Small intestine (tissue), 7 donors: ENCODE results near the gene MRPL55. TPM values are rescaled to one million over a fixed set of nuclear protein-coding genes. Genes with fewer than 3 reads are reported as not detected.

ENCODE experiments used
- DNase-seq, 2 donors: peaks; one replicate each; pipeline versions ENCODE4 v3.0.0 to v3.0.0-alpha.2; 2013
- FAIRE-seq: peaks from 2 replicates; lab custom pipeline; 2012; peaks lifted over from hg19 to GRCh38; lab: Jason Lieb, UNC
- H3K27ac ChIP-seq, 3 donors: one replicate each; pipeline ENCODE4 v1.5.1; 2013; ENCODE audit warnings: low read length in 2 of 3, mild to moderate bottlenecking in 2 of 3, control low read depth in 1 of 3, inconsistent platforms in 1 of 3, low read depth in 1 of 3, moderate library complexity in 1 of 3
- H3K27me3 ChIP-seq, 3 donors: one replicate each; pipeline ENCODE4 v1.6.1; 2013; ENCODE audit warnings: low read length in 3 of 3, inconsistent platforms in 1 of 3; ENCODE audit not compliant: control insufficient read depth in 3 of 3, insufficient read depth in 3 of 3
- H3K36me3 ChIP-seq, 3 donors: one replicate each; pipeline ENCODE4 v1.6.1; 2013; ENCODE audit warnings: low read length in 3 of 3, inconsistent platforms in 1 of 3, low read depth in 1 of 3, mild to moderate bottlenecking in 1 of 3, moderate library complexity in 1 of 3; ENCODE audit not compliant: control insufficient read depth in 3 of 3, insufficient read depth in 2 of 3
- H3K4me1 ChIP-seq, 3 donors: one replicate each; pipeline ENCODE4 v1.6.1; 2013; ENCODE audit warnings: low read length in 2 of 3, inconsistent platforms in 1 of 3, low read depth in 1 of 3, mild to moderate bottlenecking in 1 of 3, moderate library complexity in 1 of 3; ENCODE audit not compliant: control insufficient read depth in 3 of 3, insufficient read depth in 2 of 3
- H3K4me3 ChIP-seq, 3 donors: one replicate each; pipeline ENCODE4 v1.5.1; 2013; ENCODE audit warnings: low read length in 3 of 3, control low read depth in 1 of 3, inconsistent platforms in 1 of 3, low read depth in 1 of 3, mild to moderate bottlenecking in 1 of 3, moderate library complexity in 1 of 3
- H3K9me3 ChIP-seq, 2 donors: one replicate each; pipeline ENCODE4 v1.6.1; 2013; ENCODE audit warnings: low read depth in 1 of 2, low read length in 1 of 2; ENCODE audit not compliant: control insufficient read depth in 2 of 2, insufficient read depth in 1 of 2
- WGBS, 3 donors: extraction: QIAGEN DNeasy Blood & Tissue Kit; methylation state at CpG; one replicate each; pipeline ENCODE4 v1.1.7; 2013; 5-methylcytosine and 5-hydroxymethylcytosine counted together
- polyA plus RNA-seq, 4 donors: library from polyadenylated mRNA; stranded (reverse) in 3 of 4; unstranded in 1 of 4; fragments of 200-250 nt in 3 of 4; fragments of 120-200 nt in 1 of 4; gene quantifications; one replicate each; pipeline versions ENCODE4 v1.2.1 to v1.2.3, GENCODE V29; 2013
- donor health status: healthy with polysubstance abuse.
- donor health status: control.
- donor health status: control.
- donor health status: Bipolar disorder and iron deficiency.
- donor health status: healthy.

The MRPL55 gene
- polyA plus RNA-seq, 4 donors = 56.8 to 148 (median 96.5) TPM

DNA sequence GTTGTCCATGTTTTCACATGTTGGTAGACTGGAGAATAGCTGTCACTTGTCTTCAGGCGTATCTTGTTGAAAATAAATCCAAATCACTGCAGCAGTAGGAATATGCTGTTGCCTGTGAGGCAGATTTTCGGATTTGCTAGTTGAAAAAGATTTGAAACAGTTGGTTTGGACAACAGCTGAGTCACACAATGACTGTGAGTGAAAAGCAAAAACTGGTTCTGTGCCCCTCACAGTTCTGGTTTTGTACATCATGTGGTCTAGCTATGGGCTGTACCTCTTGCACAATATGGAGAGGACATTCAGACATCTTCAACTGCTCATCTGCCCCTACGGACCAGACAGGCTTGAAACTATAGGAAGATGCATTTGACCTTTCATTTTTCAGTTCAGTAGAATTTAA, 24.8 kb downstream of the MRPL55 start:
- peaks cover 15 to 55% (median 34%) of the 10 kb centered on the region in 3 donors for H3K4me1 ChIP-seq
- WGBS, 3 donors = 5 to 6% (median 6%) methylated on average over 3 of the region's 3 CpGs
- DNase-seq = peak in 1 of 2 donors; percentile 16

GRCh38 chr1:228083871-228084278, 25.2 kb downstream of the MRPL55 start:
- no peak for FAIRE-seq
- Histone ChIP-seq H3K36me3 (peaks cover 0 to 27% (median 2%) of the 10 kb centered on the region in 3 donors), H3K4me3 (peak overlapping the region; percentile 69 to 95 (median 92)), H3K27me3 (no peaks in the 10 kb centered on the region), H3K9me3 (no peaks in the 10 kb centered on the region), H3K27ac (peak overlapping the region; percentile 94 to 100 (median 97)), H3K4me1 (peaks cover 15 to 51% (median 34%) of the 10 kb centered on the region in 3 donors)
- DNase-seq = no peak
- 1 to 2% (median 2%) methylated on average over 17 of the region's 17 CpGs for WGBS, 3 donors

More for the DNA sequence above, 24.8 kb downstream of the MRPL55 start:
- no peak for FAIRE-seq
- Histone ChIP-seq H3K36me3 (peaks cover 0 to 32% (median 2%) of the 10 kb centered on the region in 3 donors), H3K9me3 (no peaks in the 10 kb centered on the region), H3K4me3 (peak overlapping the region; percentile 69 to 95 (median 92)), H3K27me3 (no peaks in the 10 kb centered on the region), H3K27ac (peak overlapping the region in 2 of 3 donors; percentile 97 to 100)

GRCh38 chr1:228082918-228083870, 25.9 kb downstream of the MRPL55 start:
- no peaks in the 10 kb centered on the region for H3K9me3 ChIP-seq
- FAIRE-seq = no peak
- peak overlapping the region; percentile 94 to 100 (median 97) for H3K27ac ChIP-seq
- H3K4me1 ChIP-seq = peaks cover 10 to 46% (median 33%) of the 10 kb centered on the region in 3 donors
- no peaks in the 10 kb centered on the region for H3K27me3 ChIP-seq
- DNase-seq = peak; percentile 87 to 90
- 0 to 1% (median 1%) methylated on average over 64 to 79 of the region's 79 CpGs for WGBS, 3 donors
- H3K4me3 ChIP-seq = peak overlapping the region; percentile 69 to 95 (median 92)
- peaks cover 0 to 21% (median 2%) of the 10 kb centered on the region in 3 donors for H3K36me3 ChIP-seq

DNA sequence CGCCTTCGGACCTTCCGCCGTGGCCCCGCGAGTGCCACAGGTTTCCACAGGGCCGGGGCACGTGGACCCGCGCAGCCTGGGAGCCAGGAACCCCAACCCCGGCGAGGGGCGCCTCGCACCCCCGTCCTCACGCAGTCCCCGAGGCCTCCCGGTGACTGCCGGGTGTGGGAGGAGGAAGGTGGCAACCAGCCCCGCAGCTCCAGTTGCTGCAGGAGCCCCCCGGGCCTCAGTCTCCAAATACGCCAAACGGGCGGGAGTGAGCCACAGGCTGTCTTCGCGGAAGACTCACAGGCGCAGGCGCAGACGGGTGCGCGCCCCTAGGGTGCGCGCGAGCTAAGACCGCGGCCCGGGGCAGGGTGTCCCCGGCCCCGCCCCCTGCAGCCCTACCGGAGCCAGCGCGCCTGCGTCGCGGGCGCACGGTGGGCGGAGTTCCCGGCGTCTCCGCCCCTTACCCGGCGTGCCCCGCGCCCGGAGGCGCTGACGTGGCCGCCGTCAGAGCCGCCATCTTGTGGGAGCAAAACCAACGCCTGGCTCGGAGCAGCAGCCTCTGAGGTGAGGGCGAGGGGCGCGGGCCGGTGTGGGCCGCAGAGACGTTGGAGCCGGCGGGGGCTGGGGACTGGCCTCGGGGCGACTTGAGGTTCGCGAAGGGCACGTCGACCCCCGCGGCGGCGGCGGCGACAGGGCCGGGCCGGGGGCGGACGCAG, 26.7 kb downstream of the MRPL55 start, which contains the start of gene ARF1:
Gene ARF1, plus strand, starts transcription at position 495 of the 704 bp plus-strand sequence. CDS start 14,407 bp downstream, outside the sequence.
- H3K27ac ChIP-seq = peak within 1 kb of the TSS; percentile 94 to 100 (median 97)
- peaks cover 6 to 39% (median 26%) of the 10 kb centered on the region in 3 donors for H3K4me1 ChIP-seq
- H3K4me3 ChIP-seq = peak within 1 kb of the TSS; percentile 69 to 95 (median 95)
- peak; percentile 92 to 97 for DNase-seq
- no peak for FAIRE-seq
- peaks cover 0 to 16% (median 0%) of the 10 kb centered on the region in 3 donors for H3K36me3 ChIP-seq
- H3K9me3 ChIP-seq = no peaks in the 10 kb centered on the region
- H3K27me3 ChIP-seq = no peaks in the 10 kb centered on the region
- WGBS, 3 donors = 0% methylated on average over 43 to 87 of the region's 87 CpGs

DNA sequence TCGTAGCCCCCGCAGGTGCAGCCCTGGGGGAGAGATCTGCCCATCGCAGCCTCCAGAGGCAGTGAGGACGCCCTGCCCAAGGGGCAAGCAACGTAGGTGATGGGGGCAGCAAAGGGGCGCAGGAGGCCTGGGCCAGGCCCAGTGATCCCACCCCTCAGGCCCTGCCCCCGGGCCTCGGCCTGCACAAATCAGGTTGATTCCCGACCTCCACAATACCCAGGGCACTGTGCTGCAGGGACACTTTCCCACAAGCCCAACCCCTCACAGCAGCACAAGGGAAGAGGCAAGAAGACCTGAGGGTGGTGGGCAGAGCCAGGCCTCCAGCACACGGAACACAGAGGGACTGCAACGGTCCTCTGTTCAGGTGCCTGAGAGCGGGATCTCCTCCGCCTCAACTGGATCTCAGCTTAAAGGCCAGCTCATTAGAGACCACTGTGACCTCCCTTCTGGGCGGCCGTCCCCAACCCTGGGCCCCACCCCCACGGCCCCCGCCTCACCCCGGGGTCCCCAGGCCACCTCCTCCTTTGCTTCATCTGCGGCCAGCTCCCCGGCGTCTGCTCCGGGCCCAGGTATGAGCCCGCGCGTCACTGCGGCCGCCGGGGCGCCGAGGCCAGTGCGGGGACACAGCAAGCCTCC, 27.4 kb downstream of the MRPL55 start:
- Histone ChIP-seq H3K27me3 (no peaks in the 10 kb centered on the region), H3K4me3 (peak overlapping the region; percentile 69 to 95 (median 89)), H3K27ac (peak overlapping the region in 2 of 3 donors; percentile 55 to 78), H3K36me3 (peaks cover 0 to 16% (median 0%) of the 10 kb centered on the region in 3 donors), H3K9me3 (no peaks in the 10 kb centered on the region), H3K4me1 (peaks cover 6 to 33% (median 24%) of the 10 kb centered on the region in 3 donors)
- DNase-seq (peak in 1 of 2 donors; percentile 31), FAIRE-seq (no peak)
- WGBS, 3 donors = 10 to 14% (median 10%) methylated on average over 18 to 31 of the region's 31 CpGs

DNA sequence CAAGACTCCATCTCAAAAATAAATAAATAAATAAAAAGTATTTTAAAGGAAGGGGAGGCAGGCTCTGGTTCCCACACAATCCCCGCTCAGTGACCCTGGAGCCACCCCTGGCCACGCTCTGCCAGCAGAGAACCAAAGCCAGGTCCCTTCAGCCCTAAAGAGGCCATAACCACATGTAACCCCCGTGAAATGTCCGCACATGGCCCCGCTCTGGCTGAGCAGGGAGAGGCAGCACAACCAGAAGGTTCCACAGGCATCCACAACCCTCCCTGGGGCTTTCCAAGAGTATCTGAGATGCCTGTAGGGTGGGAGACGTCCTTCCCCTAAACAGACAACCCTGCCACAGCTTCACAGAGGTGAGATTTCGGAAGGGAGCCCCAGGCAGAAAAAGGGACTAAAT, 28.0 kb downstream of the MRPL55 start:
- 70 to 78% (median 72%) methylated on average over 7 of the region's 7 CpGs for WGBS, 3 donors
- peaks cover 6 to 28% (median 20%) of the 10 kb centered on the region in 3 donors for H3K4me1 ChIP-seq
- H3K9me3 ChIP-seq = no peaks in the 10 kb centered on the region
- peak overlapping the region in 2 of 3 donors; percentile 69 to 95 for H3K4me3 ChIP-seq
- peaks cover 0 to 14% (median 0%) of the 10 kb centered on the region in 3 donors for H3K36me3 ChIP-seq
- FAIRE-seq = no peak
- no peak for DNase-seq
- H3K27me3 ChIP-seq = no peaks in the 10 kb centered on the region
- no peak overlapping the region for H3K27ac ChIP-seq

DNA sequence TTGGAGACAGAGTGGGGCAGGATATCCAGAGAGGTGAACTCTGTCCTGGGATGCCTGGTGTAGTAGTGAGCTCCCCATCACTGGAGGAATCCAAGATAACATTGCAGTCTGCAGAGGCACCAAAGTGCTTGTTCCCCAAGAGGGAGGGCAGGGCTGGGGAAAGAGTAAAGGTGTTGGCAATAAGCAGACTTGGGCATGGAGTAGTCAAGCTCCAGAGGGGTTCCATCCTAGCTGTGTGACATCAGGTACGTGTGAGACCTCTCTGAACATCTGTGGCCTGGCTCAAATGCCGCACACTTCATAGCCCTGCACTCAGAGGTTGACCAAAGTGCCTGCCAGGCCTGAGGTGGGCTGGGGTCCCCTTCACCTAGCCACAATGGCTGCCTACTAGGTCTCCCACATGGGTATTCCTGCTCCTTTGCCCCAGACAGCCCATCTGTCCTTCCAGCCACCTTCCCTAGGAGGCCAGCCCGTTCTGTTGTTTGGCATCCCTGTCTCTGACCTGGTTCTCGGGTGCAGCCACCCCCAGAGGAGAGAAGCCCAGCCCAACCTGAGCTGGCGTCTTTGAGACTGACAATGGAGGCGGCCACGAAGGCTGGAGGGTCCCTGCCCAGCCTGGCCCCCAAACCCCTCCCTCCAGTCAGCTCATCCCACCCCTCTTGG, 29.4 kb downstream of the MRPL55 start:
- Histone ChIP-seq H3K27ac (no peak overlapping the region), H3K4me3 (no peak overlapping the region), H3K4me1 (peaks cover 3 to 14% (median 6%) of the 10 kb centered on the region in 3 donors), H3K36me3 (peaks cover 0 to 9% (median 0%) of the 10 kb centered on the region in 3 donors), H3K27me3 (peaks cover 0 to 8% (median 0%) of the 10 kb centered on the region in 3 donors), H3K9me3 (no peaks in the 10 kb centered on the region)
- no peak for DNase-seq
- 81 to 91% (median 90%) methylated on average over 7 of the region's 7 CpGs for WGBS, 3 donors
- FAIRE-seq = no peak
